Liver (tissue), 9 donors: ENCODE measurements around the gene GPX3. TPM values are rescaled to one million over a fixed set of nuclear protein-coding genes. Genes with fewer than 3 reads are reported as not detected.
A peak's percentile ranks its signal among the peaks of the same experiment; 100 is the strongest.

Experiments
- DNase-seq: peaks from one replicate; pipeline ENCODE4 v3.0.0-alpha.2; 2017; ENCODE audit warnings: low spot score
- H3K27ac ChIP-seq, 2 donors: one replicate each; pipeline ENCODE4 v1.7.0; 2013; ENCODE audit warnings: inconsistent platforms in 2 of 2, low read length in 2 of 2, control low read depth in 1 of 2, low read depth in 1 of 2, mild to moderate bottlenecking in 1 of 2
- H3K27me3 ChIP-seq, 4 donors: one replicate each; pipeline versions ENCODE4 v1.6.1 to v1.7.0; 2013; ENCODE audit warnings: low read length in 3 of 4, inconsistent platforms in 1 of 4, mild to moderate bottlenecking in 1 of 4, moderate library complexity in 1 of 4; ENCODE audit not compliant: control insufficient read depth in 4 of 4, insufficient read depth in 4 of 4
- H3K36me3 ChIP-seq, 4 donors: one replicate each; pipeline versions ENCODE4 v1.6.1 to v1.7.0; 2013; ENCODE audit warnings: low read length in 3 of 4, mild to moderate bottlenecking in 3 of 4, low read depth in 1 of 4, moderate library complexity in 1 of 4; ENCODE audit not compliant: control insufficient read depth in 4 of 4, insufficient read depth in 3 of 4
- H3K4me1 ChIP-seq, 4 donors: one replicate each; pipeline versions ENCODE4 v1.6.1 to v1.7.0; 2013; ENCODE audit warnings: low read length in 3 of 4, mild to moderate bottlenecking in 3 of 4, moderate library complexity in 1 of 4; ENCODE audit not compliant: control insufficient read depth in 4 of 4, insufficient read depth in 4 of 4
- H3K4me3 ChIP-seq, 3 donors: one replicate each; pipeline versions ENCODE4 v1.6.1 to v1.7.0; 2013; ENCODE audit warnings: low read length in 3 of 3, control low read depth in 1 of 3, low read depth in 1 of 3, mild to moderate bottlenecking in 1 of 3
- H3K9ac ChIP-seq, 2 donors: one replicate each; pipeline ENCODE4 v1.7.0; 2013; ENCODE audit warnings: low read length in 2 of 2, mild to moderate bottlenecking in 2 of 2, moderate library complexity in 2 of 2, control low read depth in 1 of 2, low read depth in 1 of 2
- H3K9me3 ChIP-seq, 4 donors: one replicate each; pipeline versions ENCODE4 v1.6.1 to v1.7.0; 2013; ENCODE audit warnings: low read length in 3 of 4; ENCODE audit not compliant: control insufficient read depth in 4 of 4
- EGR1 ChIP-seq, 2 donors: IDR thresholded peaks; 2 replicates each; pipeline ENCODE4 v1.6.1; 2016 to 2018; ENCODE audit warnings: antibody characterized with exemption in 2 of 2, low read depth in 2 of 2
- FOXA1 ChIP-seq: IDR thresholded peaks from 2 replicates; pipeline ENCODE4 v1.6.1; 2016; ENCODE audit warnings: antibody characterized with exemption
- HNF4G ChIP-seq: IDR thresholded peaks from 2 replicates; pipeline ENCODE4 v1.6.1; 2016; ENCODE audit warnings: antibody characterized with exemption
- NR2F2 ChIP-seq: IDR thresholded peaks from 2 replicates; pipeline ENCODE4 v1.6.1; 2016; ENCODE audit warnings: antibody characterized with exemption
- RAD21 ChIP-seq, 2 donors: IDR thresholded peaks; 2 replicates each; pipeline ENCODE4 v1.6.1; 2016; ENCODE audit warnings: antibody characterized with exemption in 2 of 2, mild to moderate bottlenecking in 2 of 2
- RXRA ChIP-seq, 2 donors: IDR thresholded peaks; 2 replicates each; pipeline ENCODE4 v1.6.1; 2017 to 2018; ENCODE audit warnings: antibody characterized with exemption in 2 of 2, mild to moderate bottlenecking in 1 of 2
- SP1 ChIP-seq: IDR thresholded peaks from 2 replicates; pipeline ENCODE4 v1.6.1; 2018; ENCODE audit warnings: antibody characterized with exemption, mild to moderate bottlenecking
- YY1 ChIP-seq: IDR thresholded peaks from 2 replicates; pipeline ENCODE4 v1.6.1; 2016; ENCODE audit warnings: antibody characterized with exemption, mild to moderate bottlenecking
- WGBS: extraction: QIAGEN DNeasy Blood & Tissue Kit; methylation state at CpG from one replicate; pipeline ENCODE4 v1.1.7; 2013; 5-methylcytosine and 5-hydroxymethylcytosine counted together
- polyA plus RNA-seq, 2 donors: library from polyadenylated mRNA; stranded (reverse) in 1 of 2; unstranded in 1 of 2; fragments of 200-250 nt in 1 of 2; fragments of >200 nt in 1 of 2; fragmentation: Nextera tagmentation in 1 of 2; extraction: Ambion mirVana in 1 of 2; gene quantifications; one replicate each; pipeline versions ENCODE4 v1.2.1 to v1.2.3, GENCODE V29; 2013 to 2015
- total RNA-seq, 2 donors: library from RNA; depleted of rRNA; stranded (reverse); fragments of >200 nt; gene quantifications; one replicate each; pipeline ENCODE4 v1.2.3, GENCODE V29; 2014
- TF ChIP-seq, protein P1 (sequence below): IDR thresholded peaks from 2 replicates; pipeline ENCODE4 v1.6.1; 2016; ENCODE audit warnings: antibody characterized with exemption
- TF ChIP-seq, protein P2 (sequence below): IDR thresholded peaks from 2 replicates; pipeline ENCODE4 v1.6.1; 2016; ENCODE audit warnings: antibody characterized with exemption, mild to moderate bottlenecking
- donor health status: healthy.
- donor health status: healthy.
- donor health status: healthy.
- donor health status: healthy.
- donor health status: healthy.

Gene GPX3
- total and polyA plus RNA-seq, 4 donors = 72.9 to 878 (median 237) TPM

DNA sequence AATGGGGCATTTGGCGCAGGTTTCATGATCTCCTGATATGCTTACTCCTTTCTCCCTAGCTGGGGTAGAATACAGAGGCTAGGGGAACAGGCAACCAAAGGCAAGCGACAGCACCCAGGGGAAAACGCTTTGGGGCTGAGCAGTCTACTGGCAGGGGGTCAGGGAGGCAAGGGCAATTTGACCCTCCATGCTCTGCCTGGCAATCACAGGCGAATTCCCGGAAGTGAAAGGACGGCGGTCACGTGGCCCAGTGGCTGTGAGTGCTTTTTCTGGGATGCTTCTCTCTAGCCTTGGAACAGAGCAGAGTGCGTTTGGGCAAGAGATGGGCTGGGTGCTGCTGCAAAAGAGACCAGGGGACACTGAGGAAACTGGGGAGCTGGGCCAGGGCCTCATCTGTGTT is 5.7 kb downstream of the GPX3 start:
- no peaks in the 10 kb centered on the region for H3K27me3 ChIP-seq
- H3K4me3 ChIP-seq = no peak overlapping the region
- H3K27ac ChIP-seq = peak overlapping the region; percentile 49 to 83
- TF ChIP-seq RAD21 (IDR thresholded peaks at IDR 0.05) = no peak
- no peak for TF ChIP-seq HNF4G
- peak in 1 of 2 donors; percentile 33 for TF ChIP-seq RXRA (IDR thresholded peaks at IDR 0.05)
- no peak for TF ChIP-seq YY1
- H3K9ac ChIP-seq = no peak overlapping the region
- DNase-seq = no peak
- no peaks in the 10 kb centered on the region for H3K9me3 ChIP-seq
- peaks cover 10 to 56% (median 36%) of the 10 kb centered on the region in 4 donors for H3K36me3 ChIP-seq
- 64% methylated on average over 9 of the region's 9 CpGs for WGBS
- H3K4me1 ChIP-seq = peaks cover 8 to 42% (median 21%) of the 10 kb centered on the region in 4 donors

DNA sequence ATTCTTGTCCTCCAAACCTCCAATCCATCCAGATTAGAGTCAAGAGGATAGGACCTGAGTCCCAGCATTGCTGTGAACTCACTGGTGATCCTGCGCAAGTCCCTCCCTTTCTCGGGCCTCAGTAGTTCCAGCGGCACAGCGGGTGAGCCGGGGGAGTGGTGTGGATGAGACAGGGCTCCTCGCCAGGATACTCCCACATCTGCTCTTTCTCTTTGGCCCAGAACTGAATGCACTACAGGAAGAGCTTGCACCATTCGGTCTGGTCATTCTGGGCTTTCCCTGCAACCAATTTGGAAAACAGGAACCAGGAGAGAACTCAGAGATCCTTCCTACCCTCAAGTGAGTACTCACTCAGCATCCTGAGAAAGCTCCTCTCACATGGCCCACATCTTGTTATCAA is 6.3 kb downstream of the GPX3 start:
- Histone ChIP-seq H3K27me3 (no peaks in the 10 kb centered on the region), H3K4me3 (no peak overlapping the region), H3K9ac (no peak overlapping the region), H3K36me3 (peaks cover 10 to 61% (median 39%) of the 10 kb centered on the region in 4 donors), H3K4me1 (peaks cover 8 to 42% (median 19%) of the 10 kb centered on the region in 4 donors), H3K27ac (peak overlapping the region; percentile 49 to 83), H3K9me3 (no peaks in the 10 kb centered on the region)
- no peak for DNase-seq
- no peak for TF ChIP-seq HNF4G
- TF ChIP-seq SP1 = no peak
- TF ChIP-seq, protein P1, sequence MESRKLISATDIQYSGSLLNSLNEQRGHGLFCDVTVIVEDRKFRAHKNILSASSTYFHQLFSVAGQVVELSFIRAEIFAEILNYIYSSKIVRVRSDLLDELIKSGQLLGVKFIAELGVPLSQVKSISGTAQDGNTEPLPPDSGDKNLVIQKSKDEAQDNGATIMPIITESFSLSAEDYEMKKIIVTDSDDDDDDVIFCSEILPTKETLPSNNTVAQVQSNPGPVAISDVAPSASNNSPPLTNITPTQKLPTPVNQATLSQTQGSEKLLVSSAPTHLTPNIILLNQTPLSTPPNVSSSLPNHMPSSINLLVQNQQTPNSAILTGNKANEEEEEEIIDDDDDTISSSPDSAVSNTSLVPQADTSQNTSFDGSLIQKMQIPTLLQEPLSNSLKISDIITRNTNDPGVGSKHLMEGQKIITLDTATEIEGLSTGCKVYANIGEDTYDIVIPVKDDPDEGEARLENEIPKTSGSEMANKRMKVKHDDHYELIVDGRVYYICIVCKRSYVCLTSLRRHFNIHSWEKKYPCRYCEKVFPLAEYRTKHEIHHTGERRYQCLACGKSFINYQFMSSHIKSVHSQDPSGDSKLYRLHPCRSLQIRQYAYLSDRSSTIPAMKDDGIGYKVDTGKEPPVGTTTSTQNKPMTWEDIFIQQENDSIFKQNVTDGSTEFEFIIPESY = no peak
- TF ChIP-seq EGR1 (IDR thresholded peaks at IDR 0.05; ENCODE audit: low read depth in 2 of 2) = no peak
- TF ChIP-seq, protein P2, sequence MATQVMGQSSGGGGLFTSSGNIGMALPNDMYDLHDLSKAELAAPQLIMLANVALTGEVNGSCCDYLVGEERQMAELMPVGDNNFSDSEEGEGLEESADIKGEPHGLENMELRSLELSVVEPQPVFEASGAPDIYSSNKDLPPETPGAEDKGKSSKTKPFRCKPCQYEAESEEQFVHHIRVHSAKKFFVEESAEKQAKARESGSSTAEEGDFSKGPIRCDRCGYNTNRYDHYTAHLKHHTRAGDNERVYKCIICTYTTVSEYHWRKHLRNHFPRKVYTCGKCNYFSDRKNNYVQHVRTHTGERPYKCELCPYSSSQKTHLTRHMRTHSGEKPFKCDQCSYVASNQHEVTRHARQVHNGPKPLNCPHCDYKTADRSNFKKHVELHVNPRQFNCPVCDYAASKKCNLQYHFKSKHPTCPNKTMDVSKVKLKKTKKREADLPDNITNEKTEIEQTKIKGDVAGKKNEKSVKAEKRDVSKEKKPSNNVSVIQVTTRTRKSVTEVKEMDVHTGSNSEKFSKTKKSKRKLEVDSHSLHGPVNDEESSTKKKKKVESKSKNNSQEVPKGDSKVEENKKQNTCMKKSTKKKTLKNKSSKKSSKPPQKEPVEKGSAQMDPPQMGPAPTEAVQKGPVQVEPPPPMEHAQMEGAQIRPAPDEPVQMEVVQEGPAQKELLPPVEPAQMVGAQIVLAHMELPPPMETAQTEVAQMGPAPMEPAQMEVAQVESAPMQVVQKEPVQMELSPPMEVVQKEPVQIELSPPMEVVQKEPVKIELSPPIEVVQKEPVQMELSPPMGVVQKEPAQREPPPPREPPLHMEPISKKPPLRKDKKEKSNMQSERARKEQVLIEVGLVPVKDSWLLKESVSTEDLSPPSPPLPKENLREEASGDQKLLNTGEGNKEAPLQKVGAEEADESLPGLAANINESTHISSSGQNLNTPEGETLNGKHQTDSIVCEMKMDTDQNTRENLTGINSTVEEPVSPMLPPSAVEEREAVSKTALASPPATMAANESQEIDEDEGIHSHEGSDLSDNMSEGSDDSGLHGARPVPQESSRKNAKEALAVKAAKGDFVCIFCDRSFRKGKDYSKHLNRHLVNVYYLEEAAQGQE = no peak
- TF ChIP-seq NR2F2 = peak; percentile 22
- WGBS = 77% methylated on average over 7 of the region's 7 CpGs

DNA sequence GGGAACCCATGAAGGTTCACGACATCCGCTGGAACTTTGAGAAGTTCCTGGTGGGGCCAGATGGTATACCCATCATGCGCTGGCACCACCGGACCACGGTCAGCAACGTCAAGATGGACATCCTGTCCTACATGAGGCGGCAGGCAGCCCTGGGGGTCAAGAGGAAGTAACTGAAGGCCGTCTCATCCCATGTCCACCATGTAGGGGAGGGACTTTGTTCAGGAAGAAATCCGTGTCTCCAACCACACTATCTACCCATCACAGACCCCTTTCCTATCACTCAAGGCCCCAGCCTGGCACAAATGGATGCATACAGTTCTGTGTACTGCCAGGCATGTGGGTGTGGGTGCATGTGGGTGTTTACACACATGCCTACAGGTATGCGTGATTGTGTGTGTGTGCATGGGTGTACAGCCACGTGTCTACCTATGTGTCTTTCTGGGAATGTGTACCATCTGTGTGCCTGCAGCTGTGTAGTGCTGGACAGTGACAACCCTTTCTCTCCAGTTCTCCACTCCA is 7.6 kb downstream of the GPX3 start:
- no peak for TF ChIP-seq FOXA1
- peaks cover 8 to 35% (median 13%) of the 10 kb centered on the region in 4 donors for H3K4me1 ChIP-seq
- H3K27me3 ChIP-seq = no peaks in the 10 kb centered on the region
- no peak overlapping the region for H3K9ac ChIP-seq
- DNase-seq = no peak
- H3K36me3 ChIP-seq = peaks cover 10 to 71% (median 45%) of the 10 kb centered on the region in 4 donors
- H3K27ac ChIP-seq = peak overlapping the region in 1 of 2 donors; percentile 0
- 88% methylated on average over 11 of the region's 11 CpGs for WGBS
- H3K4me3 ChIP-seq = no peak overlapping the region
- H3K9me3 ChIP-seq = no peaks in the 10 kb centered on the region
